WERI-Rb-1 (cell line): ENCODE data around the gene IFNAR2.

Experiments
- DNase-seq: peaks from one replicate; pipeline ENCODE4 v3.0.0-alpha.2; 2020
- H3K27ac ChIP-seq: fragments of 250-450 bp; sonication (Bioruptor Pico); 2 replicates; pipeline ENCODE4 v1.5.1; 2020; ENCODE audit warnings: mild to moderate bottlenecking, moderate library complexity
- H3K27me3 ChIP-seq: fragments of 250-450 bp; sonication (Bioruptor Pico); 2 replicates; pipeline ENCODE4 v1.5.1; 2021; ENCODE audit warnings: mild to moderate bottlenecking, low read depth, moderate library complexity; ENCODE audit not compliant: insufficient read depth, severe bottlenecking
- H3K36me3 ChIP-seq: fragments of 250-450 bp; sonication (Bioruptor Pico); 2 replicates; pipeline ENCODE4 v1.5.1; 2020; ENCODE audit warnings: mild to moderate bottlenecking, moderate library complexity
- H3K4me3 ChIP-seq: 2 replicates; pipeline ENCODE4 v1.5.1; 2011; ENCODE audit warnings: low read depth, mild to moderate bottlenecking, control low read depth, low read length
- H3K9me3 ChIP-seq: fragments of 250-450 bp; sonication (Bioruptor Pico); 2 replicates; pipeline ENCODE4 v1.5.1; 2021; ENCODE audit warnings: mild to moderate bottlenecking, moderate library complexity; ENCODE audit not compliant: severe bottlenecking
- TF ChIP-seq, protein P1 (sequence below): IDR thresholded peaks from 2 replicates; pipeline ENCODE4 v1.5.1; 2011; ENCODE audit warnings: low read depth, mild to moderate bottlenecking, control low read depth, inconsistent platforms, low read length

Gene IFNAR2

GRCh38 chr21:33255404-33255803, 25.7 kb downstream of the IFNAR2 start:
- H3K36me3 ChIP-seq: peaks cover 77% of the 10 kb centered on the region
- TF ChIP-seq, protein P1, sequence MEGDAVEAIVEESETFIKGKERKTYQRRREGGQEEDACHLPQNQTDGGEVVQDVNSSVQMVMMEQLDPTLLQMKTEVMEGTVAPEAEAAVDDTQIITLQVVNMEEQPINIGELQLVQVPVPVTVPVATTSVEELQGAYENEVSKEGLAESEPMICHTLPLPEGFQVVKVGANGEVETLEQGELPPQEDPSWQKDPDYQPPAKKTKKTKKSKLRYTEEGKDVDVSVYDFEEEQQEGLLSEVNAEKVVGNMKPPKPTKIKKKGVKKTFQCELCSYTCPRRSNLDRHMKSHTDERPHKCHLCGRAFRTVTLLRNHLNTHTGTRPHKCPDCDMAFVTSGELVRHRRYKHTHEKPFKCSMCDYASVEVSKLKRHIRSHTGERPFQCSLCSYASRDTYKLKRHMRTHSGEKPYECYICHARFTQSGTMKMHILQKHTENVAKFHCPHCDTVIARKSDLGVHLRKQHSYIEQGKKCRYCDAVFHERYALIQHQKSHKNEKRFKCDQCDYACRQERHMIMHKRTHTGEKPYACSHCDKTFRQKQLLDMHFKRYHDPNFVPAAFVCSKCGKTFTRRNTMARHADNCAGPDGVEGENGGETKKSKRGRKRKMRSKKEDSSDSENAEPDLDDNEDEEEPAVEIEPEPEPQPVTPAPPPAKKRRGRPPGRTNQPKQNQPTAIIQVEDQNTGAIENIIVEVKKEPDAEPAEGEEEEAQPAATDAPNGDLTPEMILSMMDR: no peak

DNA sequence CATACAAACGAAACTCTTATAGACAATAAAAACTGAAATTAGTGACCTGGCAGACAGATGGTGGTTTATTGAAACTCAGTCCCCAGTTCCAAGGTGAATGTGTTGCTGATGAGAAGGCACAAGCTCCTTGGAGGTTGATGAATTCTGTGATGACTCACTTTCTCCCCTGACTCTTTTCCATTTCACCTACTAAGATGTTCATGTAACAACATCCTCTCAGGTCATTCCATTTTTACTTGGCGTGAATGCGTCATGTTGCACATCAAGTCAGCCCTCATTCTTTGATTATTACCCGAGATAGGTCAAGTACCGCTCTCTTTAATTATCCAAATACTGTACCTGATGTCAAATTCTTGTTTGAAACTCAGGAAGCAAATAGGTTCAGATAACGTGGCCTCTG, 26.3 kb downstream of the IFNAR2 start:
- peaks cover 71% of the 10 kb centered on the region for H3K36me3 ChIP-seq
- H3K27me3 ChIP-seq: no peaks in the 10 kb centered on the region
- H3K9me3 ChIP-seq: no peaks in the 10 kb centered on the region
- no peak for DNase-seq
- TF ChIP-seq, protein P1: no peak
- no peak overlapping the region for H3K27ac ChIP-seq
- no peak overlapping the region for H3K4me3 ChIP-seq

More at GRCh38 chr21:33255404-33255803, 25.7 kb downstream of the IFNAR2 start:
- Histone ChIP-seq H3K9me3 (no peaks in the 10 kb centered on the region), H3K27me3 (no peaks in the 10 kb centered on the region), H3K27ac (no peak overlapping the region), H3K4me3 (no peak overlapping the region)
- DNase-seq: no peak

DNA sequence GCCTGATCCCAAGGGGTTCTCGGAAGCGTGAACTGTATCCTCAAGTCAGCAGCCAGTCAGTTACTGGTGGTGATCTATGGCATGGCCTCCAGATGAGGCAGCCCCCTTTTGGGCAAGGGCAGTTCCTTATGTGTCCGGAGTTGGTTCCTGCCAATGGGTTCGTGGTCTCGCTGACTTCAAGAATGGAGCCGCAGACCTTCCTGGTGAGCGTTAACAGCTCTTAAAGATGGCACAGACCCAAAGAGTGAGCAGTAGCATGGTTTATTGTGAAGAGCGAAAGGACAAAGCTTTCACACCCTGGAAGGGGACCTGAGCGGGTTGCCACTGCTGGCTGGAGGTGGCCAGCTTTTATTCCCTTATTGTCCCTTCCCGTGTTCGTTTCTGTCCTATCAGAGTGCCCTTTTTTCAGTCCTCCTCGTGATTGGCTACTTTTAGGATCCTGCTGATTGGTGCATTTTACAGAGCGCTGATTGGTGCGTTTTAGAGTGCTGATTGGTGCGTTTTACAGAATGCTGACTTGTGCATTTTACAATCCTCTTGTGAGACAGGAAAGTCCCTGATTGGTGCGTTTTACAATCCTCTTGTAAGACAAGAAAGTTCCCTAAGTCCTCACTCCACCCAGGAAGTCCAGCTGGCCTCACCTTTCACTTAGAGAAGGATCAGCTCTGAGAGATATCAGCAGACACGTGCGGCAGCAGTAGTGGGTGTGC, 27.5 kb downstream of the IFNAR2 start:
- TF ChIP-seq, protein P1: no peak
- Histone ChIP-seq H3K36me3 (peaks cover 59% of the 10 kb centered on the region), H3K9me3 (no peaks in the 10 kb centered on the region)

GRCh38 chr21:33258475-33258874, 28.7 kb downstream of the IFNAR2 start:
- TF ChIP-seq, protein P1: no peak
- Histone ChIP-seq H3K27ac (no peak overlapping the region), H3K4me3 (no peak overlapping the region), H3K36me3 (peaks cover 52% of the 10 kb centered on the region), H3K27me3 (no peaks in the 10 kb centered on the region), H3K9me3 (no peaks in the 10 kb centered on the region)
- no peak for DNase-seq

More for the DNA sequence above, 27.5 kb downstream of the IFNAR2 start:
- Histone ChIP-seq H3K4me3 (no peak overlapping the region), H3K27me3 (no peaks in the 10 kb centered on the region), H3K27ac (no peak overlapping the region)
- DNase-seq: no peak

DNA sequence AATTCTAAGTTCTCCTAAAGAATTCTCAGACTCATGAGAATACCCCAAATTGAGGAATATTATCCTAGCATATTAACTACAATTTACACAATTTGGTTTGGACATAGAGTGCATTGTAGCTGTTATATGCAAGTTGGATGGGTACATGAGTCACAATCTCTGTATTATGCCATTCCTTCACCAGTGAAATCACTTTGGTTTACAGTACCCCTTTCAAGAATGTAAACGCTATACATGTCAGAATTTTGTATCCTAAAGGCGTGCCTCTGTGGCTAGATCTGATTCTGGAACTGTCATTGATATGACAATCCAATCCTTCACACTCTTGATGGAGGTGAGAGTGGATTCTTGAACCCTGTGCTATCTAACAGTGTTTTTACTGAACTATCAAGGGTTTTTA, 29.7 kb downstream of the IFNAR2 start:
- Histone ChIP-seq H3K36me3 (peaks cover 43% of the 10 kb centered on the region), H3K27ac (no peak overlapping the region), H3K27me3 (no peaks in the 10 kb centered on the region), H3K4me3 (no peak overlapping the region), H3K9me3 (no peaks in the 10 kb centered on the region)
- DNase-seq: no peak
- TF ChIP-seq, protein P1: no peak

GRCh38 chr21:33259995-33260394, 30.3 kb downstream of the IFNAR2 start:
- no peaks in the 10 kb centered on the region for H3K27me3 ChIP-seq
- TF ChIP-seq, protein P1: no peak
- H3K4me3 ChIP-seq: no peak overlapping the region
- H3K36me3 ChIP-seq: peaks cover 37% of the 10 kb centered on the region
- no peak overlapping the region for H3K27ac ChIP-seq
- DNase-seq: no peak
- H3K9me3 ChIP-seq: no peaks in the 10 kb centered on the region
